Neural crest cell (in vitro differentiated cells): Measurements from ENCODE around the gene ABCF2. TPM values are rescaled to one million over a fixed set of nuclear protein-coding genes. Genes with fewer than 3 reads are reported as not detected.

ENCODE experiments used
- DNase-seq: peaks from one replicate; pipeline ENCODE4 v3.0.0; 2021; ENCODE audit warnings: low read depth, mixed read lengths, low spot score
- H3K27ac Mint-ChIP-seq: one replicate; pipeline ENCODE4 v1.8.0; 2021; ENCODE audit warnings: mild to moderate bottlenecking, mixed read lengths; ENCODE audit not compliant: unreplicated experiment
- H3K27me3 Mint-ChIP-seq: 2 replicates; pipeline ENCODE4 v1.8.0; 2021; ENCODE audit warnings: low read depth, mild to moderate bottlenecking, mixed read lengths
- H3K36me3 Mint-ChIP-seq: 2 replicates; pipeline ENCODE4 v1.8.0; 2021; ENCODE audit warnings: low read depth, mild to moderate bottlenecking, mixed read lengths
- H3K4me1 Mint-ChIP-seq: 2 replicates; pipeline ENCODE4 v1.8.0; 2021; ENCODE audit warnings: mixed read lengths
- H3K4me3 Mint-ChIP-seq: one replicate; pipeline ENCODE4 v1.8.0; 2021; ENCODE audit warnings: mild to moderate bottlenecking, mixed read lengths
- H3K9me3 Mint-ChIP-seq: 2 replicates; pipeline ENCODE4 v1.8.0; 2021; ENCODE audit warnings: mixed read lengths
- CTCF ChIP-seq: fragments of 200-600 bp; sonication (generic); conservative IDR thresholded peaks from 2 replicates; pipeline ENCODE4 v1.5.0; 2021; ENCODE audit warnings: antibody characterized with exemption, mild to moderate bottlenecking
- total RNA-seq: library from RNA; stranded (reverse); gene quantifications from 2 replicates; pipeline ENCODE4 v1.2.1, GENCODE V29; 2021

Gene ABCF2
- total RNA-seq, 1 donor from 2014 or later: 68.2 TPM

- no peaks in the 10 kb centered on the region for H3K36me3 Mint-ChIP-seq
- TF ChIP-seq CTCF: no peak
- H3K4me3 Mint-ChIP-seq: no peak overlapping the region
- H3K9me3 Mint-ChIP-seq: no peaks in the 10 kb centered on the region
- no peak for DNase-seq
- no peak overlapping the region for H3K27ac Mint-ChIP-seq
- peaks cover 13% of the 10 kb centered on the region for H3K27me3 Mint-ChIP-seq
- no peaks in the 10 kb centered on the region for H3K4me1 Mint-ChIP-seq
Observed at GRCh38 chr7:151206914-151207313, 20.1 kb downstream of the ABCF2 start.

DNA sequence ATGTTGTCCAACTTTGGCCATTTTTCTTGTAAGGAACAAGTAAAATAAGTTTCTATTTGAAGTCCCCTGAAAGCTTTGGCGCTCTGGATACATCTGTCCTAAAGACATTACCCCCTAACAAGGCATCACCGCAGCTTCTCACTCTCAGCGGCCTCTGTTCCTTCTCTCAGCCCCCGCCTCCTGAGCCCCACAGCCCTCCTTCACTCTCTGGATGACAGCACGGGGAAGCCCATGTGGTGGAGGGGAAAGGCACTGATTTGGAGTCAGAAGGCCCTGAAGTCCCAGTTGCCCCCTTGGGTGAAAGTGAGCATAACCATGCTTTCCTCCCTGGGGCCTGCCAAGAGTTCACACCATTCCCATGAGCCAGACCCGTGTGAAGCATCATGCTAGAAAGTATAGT lies 21.3 kb downstream of the ABCF2 start:
- TF ChIP-seq CTCF: no peak
- no peaks in the 10 kb centered on the region for H3K9me3 Mint-ChIP-seq
- no peaks in the 10 kb centered on the region for H3K4me1 Mint-ChIP-seq
- H3K36me3 Mint-ChIP-seq: no peaks in the 10 kb centered on the region
- no peak overlapping the region for H3K4me3 Mint-ChIP-seq
- no peak overlapping the region for H3K27ac Mint-ChIP-seq
- H3K27me3 Mint-ChIP-seq: peaks cover 13% of the 10 kb centered on the region
- DNase-seq: no peak

- no peaks in the 10 kb centered on the region for H3K9me3 Mint-ChIP-seq
- no peaks in the 10 kb centered on the region for H3K4me1 Mint-ChIP-seq
- DNase-seq: no peak
- no peak for TF ChIP-seq CTCF
- H3K36me3 Mint-ChIP-seq: no peaks in the 10 kb centered on the region
- H3K27ac Mint-ChIP-seq: no peak overlapping the region
- no peak overlapping the region for H3K4me3 Mint-ChIP-seq
- peaks cover 13% of the 10 kb centered on the region for H3K27me3 Mint-ChIP-seq
Observed at GRCh38 chr7:151204383-151205032, 22.5 kb downstream of the ABCF2 start.

GRCh38 chr7:151202836-151203235 lies 24.2 kb downstream of the ABCF2 start:
- no peaks in the 10 kb centered on the region for H3K36me3 Mint-ChIP-seq
- no peaks in the 10 kb centered on the region for H3K9me3 Mint-ChIP-seq
- DNase-seq: no peak
- no peak for TF ChIP-seq CTCF
- no peaks in the 10 kb centered on the region for H3K4me1 Mint-ChIP-seq
- peak overlapping the region; percentile 57 for H3K27ac Mint-ChIP-seq
- no peak overlapping the region for H3K4me3 Mint-ChIP-seq
- H3K27me3 Mint-ChIP-seq: peaks cover 10% of the 10 kb centered on the region

- Mint-ChIP-seq H3K4me1 (no peaks in the 10 kb centered on the region), H3K27ac (no peak overlapping the region), H3K9me3 (no peaks in the 10 kb centered on the region)
Observed at GRCh38 chr7:151201751-151202150, 25.3 kb downstream of the ABCF2 start.

More at GRCh38 chr7:151201751-151202150, 25.3 kb downstream of the ABCF2 start:
- no peak for TF ChIP-seq CTCF
- DNase-seq: no peak
- Mint-ChIP-seq H3K4me3 (no peak overlapping the region), H3K27me3 (peaks cover 10% of the 10 kb centered on the region), H3K36me3 (no peaks in the 10 kb centered on the region)
